ENCODE data around the gene SLC35F4. TPM values are rescaled to one million over a fixed set of nuclear protein-coding genes. Genes with fewer than 3 reads are reported as not detected.

The SLC35F4 gene
- total and polyA plus RNA-seq, 2 donors from 2014 or later: 0.30 TPM; not detected in 1

DNA sequence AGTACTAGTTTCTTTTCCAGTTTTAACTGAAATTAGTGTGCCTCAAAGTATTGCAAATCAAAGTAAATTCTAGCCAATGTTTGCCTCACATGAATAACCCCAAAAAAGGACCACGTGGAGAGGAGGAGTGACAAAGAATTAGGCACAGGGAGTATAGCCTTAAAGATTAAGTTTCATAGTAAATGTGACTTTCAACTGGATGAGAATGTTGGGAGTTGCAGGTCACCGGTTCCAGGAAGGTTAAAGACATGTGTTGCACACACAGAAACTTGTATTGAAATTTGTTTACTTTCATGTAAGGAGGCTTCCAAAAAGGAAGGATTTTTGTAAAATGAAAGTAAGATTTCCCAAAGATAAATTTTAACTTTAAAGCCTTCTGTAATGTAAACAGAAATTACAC lies 283.1 kb downstream of the SLC35F4 start:
- Histone ChIP-seq H3K27ac (ENCODE audit: low read depth in 2 of 2, low read length in 2 of 2) (no peak overlapping the region), H3K27me3 (ENCODE audit: control insufficient read depth, insufficient read depth, low read length) (no peaks in the 10 kb centered on the region), H3K4me3 (ENCODE audit: low read length in 3 of 3) (no peak overlapping the region), H3K9me3 (ENCODE audit: control insufficient read depth in 2 of 3, insufficient read depth in 1 of 3, low read length in 3 of 3) (no peaks in the 10 kb centered on the region), H3K36me3 (ENCODE audit: control insufficient read depth in 2 of 3, insufficient read depth in 3 of 3, low read length in 3 of 3) (no peaks in the 10 kb centered on the region), H3K4me1 (ENCODE audit: control insufficient read depth in 2 of 3, insufficient read depth in 2 of 3, low read depth in 1 of 3, low read length in 3 of 3) (no peaks in the 10 kb centered on the region), H3K9ac (ENCODE audit: low read length in 3 of 3) (no peak overlapping the region)
- intact Hi-C loops (cut with DNase I): no loop called here
- TF ChIP-seq CTCF (IDR thresholded peaks at IDR 0.05; ENCODE audit: borderline replicate concordance, extremely low read depth, insufficient read depth): no peak
- DNase-seq (peak in 2 of 5 donors; percentile 63 to 68), FAIRE-seq (no peak)

DNA sequence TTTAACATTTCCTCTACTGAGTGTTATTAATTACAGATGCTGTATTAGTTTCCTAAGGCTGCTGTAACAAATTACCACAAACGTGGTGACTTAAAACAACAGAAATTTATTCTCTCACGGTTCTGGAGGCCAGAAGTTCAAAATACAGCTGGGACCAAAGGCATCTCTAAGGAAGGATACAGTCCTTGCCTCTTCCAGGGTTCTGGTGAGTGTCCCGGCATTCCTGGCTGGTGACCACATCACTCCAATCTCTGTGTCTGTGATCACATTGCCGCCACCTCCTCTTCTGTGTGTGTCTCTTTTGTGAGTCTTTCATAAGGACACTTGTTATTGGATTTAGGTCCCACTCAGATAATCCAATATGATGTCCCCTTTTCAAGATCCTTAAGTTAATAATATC lies 287.1 kb downstream of the SLC35F4 start:
- intact Hi-C loops (cut with DNase I): no loop called here

DNA sequence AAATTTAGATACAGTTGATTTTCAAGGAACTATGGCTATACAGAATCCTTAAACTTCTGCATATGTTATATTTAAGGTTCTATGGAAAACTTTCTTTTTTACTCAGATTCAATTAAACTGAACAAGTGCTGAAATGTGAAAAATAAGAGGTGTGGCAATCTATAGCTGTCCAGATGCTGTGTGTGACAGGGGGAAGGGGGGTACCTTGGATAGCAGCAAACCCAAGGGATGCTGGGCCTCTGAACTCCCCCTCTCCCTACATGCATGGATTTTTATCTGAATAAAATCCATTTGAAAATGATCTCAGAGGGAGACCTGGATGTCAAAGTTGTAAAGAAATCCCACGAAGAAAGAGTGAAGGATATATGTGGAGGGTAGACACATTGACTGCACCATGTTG lies 289.4 kb downstream of the SLC35F4 start:
- TF ChIP-seq CTCF (IDR thresholded peaks at IDR 0.05; ENCODE audit: borderline replicate concordance, extremely low read depth, insufficient read depth): no peak
- intact Hi-C loops (cut with DNase I): no loop called here
- no peak overlapping the region for H3K4me3 ChIP-seq (ENCODE audit: low read length in 3 of 3)
- no peaks in the 10 kb centered on the region for H3K9me3 ChIP-seq (ENCODE audit: control insufficient read depth in 2 of 3, insufficient read depth in 1 of 3, low read length in 3 of 3)
- no peaks in the 10 kb centered on the region for H3K36me3 ChIP-seq (ENCODE audit: control insufficient read depth in 2 of 3, insufficient read depth in 3 of 3, low read length in 3 of 3)
- no peak overlapping the region for H3K27ac ChIP-seq (ENCODE audit: low read depth in 2 of 2, low read length in 2 of 2)
- FAIRE-seq (no peak), DNase-seq (no peak)
- H3K4me1 ChIP-seq (ENCODE audit: control insufficient read depth in 2 of 3, insufficient read depth in 2 of 3, low read depth in 1 of 3, low read length in 3 of 3): peaks cover 0 to 15% (median 0%) of the 10 kb centered on the region in 3 donors
- no peaks in the 10 kb centered on the region for H3K27me3 ChIP-seq (ENCODE audit: control insufficient read depth, insufficient read depth, low read length)
- H3K9ac ChIP-seq (ENCODE audit: low read length in 3 of 3): no peak overlapping the region

More for the DNA sequence above, 287.1 kb downstream of the SLC35F4 start:
- no peak for TF ChIP-seq CTCF (IDR thresholded peaks at IDR 0.05; ENCODE audit: borderline replicate concordance, extremely low read depth, insufficient read depth)
- Histone ChIP-seq H3K27ac (ENCODE audit: low read depth in 2 of 2, low read length in 2 of 2) (no peak overlapping the region), H3K4me1 (ENCODE audit: control insufficient read depth in 2 of 3, insufficient read depth in 2 of 3, low read depth in 1 of 3, low read length in 3 of 3) (peaks cover 0 to 15% (median 0%) of the 10 kb centered on the region in 3 donors), H3K4me3 (ENCODE audit: low read length in 3 of 3) (no peak overlapping the region), H3K9ac (ENCODE audit: low read length in 3 of 3) (no peak overlapping the region), H3K36me3 (ENCODE audit: control insufficient read depth in 2 of 3, insufficient read depth in 3 of 3, low read length in 3 of 3) (no peaks in the 10 kb centered on the region), H3K27me3 (ENCODE audit: control insufficient read depth, insufficient read depth, low read length) (no peaks in the 10 kb centered on the region), H3K9me3 (ENCODE audit: control insufficient read depth in 2 of 3, insufficient read depth in 1 of 3, low read length in 3 of 3) (no peaks in the 10 kb centered on the region)
- no peak for FAIRE-seq
- peak in 2 of 5 donors; percentile 17 to 29 for DNase-seq

GRCh38 chr14:57575482-57575881 lies 290.4 kb downstream of the SLC35F4 start:
- H3K27me3 ChIP-seq (ENCODE audit: control insufficient read depth, insufficient read depth, low read length): no peaks in the 10 kb centered on the region
- H3K4me1 ChIP-seq (ENCODE audit: control insufficient read depth in 2 of 3, insufficient read depth in 2 of 3, low read depth in 1 of 3, low read length in 3 of 3): peaks cover 0 to 21% (median 0%) of the 10 kb centered on the region in 3 donors
- no peak overlapping the region for H3K9ac ChIP-seq (ENCODE audit: low read length in 3 of 3)
- H3K27ac ChIP-seq (ENCODE audit: low read depth in 2 of 2, low read length in 2 of 2): no peak overlapping the region
- no peaks in the 10 kb centered on the region for H3K9me3 ChIP-seq (ENCODE audit: control insufficient read depth in 2 of 3, insufficient read depth in 1 of 3, low read length in 3 of 3)
- FAIRE-seq (no peak), DNase-seq (no peak)
- no peaks in the 10 kb centered on the region for H3K36me3 ChIP-seq (ENCODE audit: control insufficient read depth in 2 of 3, insufficient read depth in 3 of 3, low read length in 3 of 3)
- TF ChIP-seq CTCF (IDR thresholded peaks at IDR 0.05; ENCODE audit: borderline replicate concordance, extremely low read depth, insufficient read depth): no peak
- no peak overlapping the region for H3K4me3 ChIP-seq (ENCODE audit: low read length in 3 of 3)
- intact Hi-C loops (cut with DNase I): no loop called here

Data from kidney (tissue), 14 donors.